ENCODE results near the gene CHRD.

CHRD gene

GRCh38 chr3:184334470-184335158 is 45.2 kb upstream of the CHRD start:
- no peak overlapping the region for H3K23ac ChIP-seq (ENCODE audit: low read length in 2 of 2)
- no peak overlapping the region for H2AK5ac ChIP-seq (ENCODE audit: low read length, severe bottlenecking)
- H4K8ac ChIP-seq (ENCODE audit: low read length), result no peak overlapping the region
- H3K4me1 ChIP-seq (ENCODE audit: control insufficient read depth, insufficient read depth, low read depth, low read length), result peaks cover 52% of the 10 kb centered on the region
- no peak overlapping the region for H3K4me3 ChIP-seq (ENCODE audit: insufficient read depth in 1 of 2, low read depth in 1 of 2, low read length in 2 of 2)
- H3K79me1 ChIP-seq (replicated peaks; ENCODE audit: low read length, poor library complexity, severe bottlenecking), result peaks cover 20% of the 10 kb centered on the region
- H2AFZ ChIP-seq (ENCODE audit: low read depth, low read length), result no peak overlapping the region
- H3K27ac ChIP-seq (ENCODE audit: low read length, poor library complexity, severe bottlenecking), result peak overlapping the region; percentile 78
- H3K18ac ChIP-seq (ENCODE audit: low read depth in 1 of 2, low read length in 2 of 2), result no peak overlapping the region
- no peak overlapping the region for H3K14ac ChIP-seq (ENCODE audit: low read length in 2 of 2)
- H3K27me3 ChIP-seq (ENCODE audit: control insufficient read depth in 1 of 2, insufficient read depth in 1 of 2, low read length in 2 of 2), result no peaks in the 10 kb centered on the region
- H3K9ac ChIP-seq (ENCODE audit: low read length), result peak overlapping the region; percentile 90
- peaks cover 46 to 58% of the 10 kb centered on the region in 2 experiments for H3K36me3 ChIP-seq (ENCODE audit: control insufficient read depth in 1 of 2, insufficient read depth in 2 of 2, low read depth in 1 of 2, low read length in 2 of 2)
- H3K9me3 ChIP-seq (ENCODE audit: control insufficient read depth, low read length), result no peaks in the 10 kb centered on the region
- H2BK12ac ChIP-seq (ENCODE audit: low read length in 2 of 2), result no peak overlapping the region
- no peak overlapping the region for H4K91ac ChIP-seq (ENCODE audit: low read length)
- 56% methylated on average over 11 of the region's 15 CpGs for WGBS
- no peak overlapping the region for H3K4me2 ChIP-seq (ENCODE audit: low read length, poor library complexity, severe bottlenecking)
- no peak overlapping the region for H2BK120ac ChIP-seq (ENCODE audit: low read depth, low read length)
- H3K4ac ChIP-seq (ENCODE audit: low read depth in 1 of 2, low read length in 2 of 2), result no peak overlapping the region
- DNase-seq, result peak; percentile 83
- no peak overlapping the region for H2BK15ac ChIP-seq (ENCODE audit: low read depth, poor library complexity, severe bottlenecking)
- H2BK5ac ChIP-seq (ENCODE audit: low read depth, low read length, poor library complexity, severe bottlenecking), result no peak overlapping the region

GRCh38 chr3:184335291-184335660 is 44.6 kb upstream of the CHRD start:
- 28% methylated on average over 2 of the region's 4 CpGs for WGBS
- no peak overlapping the region for H2BK5ac ChIP-seq (ENCODE audit: low read depth, low read length, poor library complexity, severe bottlenecking)
- no peaks in the 10 kb centered on the region for H3K9me3 ChIP-seq (ENCODE audit: control insufficient read depth, low read length)

GRCh38 chr3:184335661-184336546 is 44.0 kb upstream of the CHRD start:
- Histone ChIP-seq H2BK5ac (ENCODE audit: low read depth, low read length, poor library complexity, severe bottlenecking) (peak overlapping the region; percentile 90), H3K36me3 (ENCODE audit: control insufficient read depth in 1 of 2, insufficient read depth in 2 of 2, low read depth in 1 of 2, low read length in 2 of 2) (peaks cover 45 to 46% of the 10 kb centered on the region in 2 experiments), H4K91ac (ENCODE audit: low read length) (peak overlapping the region; percentile 89), H4K8ac (ENCODE audit: low read length) (peak overlapping the region; percentile 77), H3K4me1 (ENCODE audit: control insufficient read depth, insufficient read depth, low read depth, low read length) (peaks cover 52% of the 10 kb centered on the region), H2AFZ (ENCODE audit: low read depth, low read length) (no peak overlapping the region), H3K4ac (ENCODE audit: low read depth in 1 of 2, low read length in 2 of 2) (peak overlapping the region; percentile 54 to 71), H3K27me3 (ENCODE audit: control insufficient read depth in 1 of 2, insufficient read depth in 1 of 2, low read length in 2 of 2) (no peaks in the 10 kb centered on the region), H3K18ac (ENCODE audit: low read depth in 1 of 2, low read length in 2 of 2) (peak overlapping the region; percentile 52 to 96), H2AK5ac (ENCODE audit: low read length, severe bottlenecking) (peak overlapping the region; percentile 42), H2BK15ac (ENCODE audit: low read depth, poor library complexity, severe bottlenecking) (no peak overlapping the region), H2BK120ac (ENCODE audit: low read depth, low read length) (peak overlapping the region; percentile 8), H3K9ac (ENCODE audit: low read length) (peak overlapping the region; percentile 90), H3K4me2 (ENCODE audit: low read length, poor library complexity, severe bottlenecking) (peak overlapping the region; percentile 72), H2BK12ac (ENCODE audit: low read length in 2 of 2) (peak overlapping the region; percentile 31 to 76), H3K9me3 (ENCODE audit: control insufficient read depth, low read length) (no peaks in the 10 kb centered on the region), H3K4me3 (ENCODE audit: insufficient read depth in 1 of 2, low read depth in 1 of 2, low read length in 2 of 2) (peak overlapping the region; percentile 71 to 86), H3K23ac (ENCODE audit: low read length in 2 of 2) (peak overlapping the region in 1 of 2 experiments; percentile 70), H3K14ac (ENCODE audit: low read length in 2 of 2) (peak overlapping the region in 1 of 2 experiments; percentile 92), H3K27ac (ENCODE audit: low read length, poor library complexity, severe bottlenecking) (peak overlapping the region; percentile 78), H3K79me1 (replicated peaks; ENCODE audit: low read length, poor library complexity, severe bottlenecking) (peaks cover 23% of the 10 kb centered on the region)
- 3% methylated on average over 39 of the region's 77 CpGs for WGBS
- peak; percentile 81 for DNase-seq

More at GRCh38 chr3:184335291-184335660, 44.6 kb upstream of the CHRD start:
- DNase-seq, result no peak
- H3K4ac ChIP-seq (ENCODE audit: low read depth in 1 of 2, low read length in 2 of 2), result peak overlapping the region in 1 of 2 experiments; percentile 35
- H2AFZ ChIP-seq (ENCODE audit: low read depth, low read length), result no peak overlapping the region
- no peak overlapping the region for H2BK120ac ChIP-seq (ENCODE audit: low read depth, low read length)
- H3K36me3 ChIP-seq (ENCODE audit: control insufficient read depth in 1 of 2, insufficient read depth in 2 of 2, low read depth in 1 of 2, low read length in 2 of 2), result peaks cover 46 to 52% of the 10 kb centered on the region in 2 experiments
- no peaks in the 10 kb centered on the region for H3K27me3 ChIP-seq (ENCODE audit: control insufficient read depth in 1 of 2, insufficient read depth in 1 of 2, low read length in 2 of 2)
- no peak overlapping the region for H3K23ac ChIP-seq (ENCODE audit: low read length in 2 of 2)
- peak overlapping the region; percentile 78 for H3K27ac ChIP-seq (ENCODE audit: low read length, poor library complexity, severe bottlenecking)
- H4K8ac ChIP-seq (ENCODE audit: low read length), result no peak overlapping the region
- peak overlapping the region; percentile 72 for H3K4me2 ChIP-seq (ENCODE audit: low read length, poor library complexity, severe bottlenecking)
- H3K4me1 ChIP-seq (ENCODE audit: control insufficient read depth, insufficient read depth, low read depth, low read length), result peaks cover 52% of the 10 kb centered on the region
- peaks cover 22% of the 10 kb centered on the region for H3K79me1 ChIP-seq (replicated peaks; ENCODE audit: low read length, poor library complexity, severe bottlenecking)
- H4K91ac ChIP-seq (ENCODE audit: low read length), result no peak overlapping the region
- H2BK15ac ChIP-seq (ENCODE audit: low read depth, poor library complexity, severe bottlenecking), result no peak overlapping the region
- H3K9ac ChIP-seq (ENCODE audit: low read length), result peak overlapping the region; percentile 90
- H2BK12ac ChIP-seq (ENCODE audit: low read length in 2 of 2), result peak overlapping the region in 1 of 2 experiments; percentile 21
- H2AK5ac ChIP-seq (ENCODE audit: low read length, severe bottlenecking), result peak overlapping the region; percentile 3
- no peak overlapping the region for H3K14ac ChIP-seq (ENCODE audit: low read length in 2 of 2)
- peak overlapping the region in 1 of 2 experiments; percentile 71 for H3K18ac ChIP-seq (ENCODE audit: low read depth in 1 of 2, low read length in 2 of 2)
- peak overlapping the region in 1 of 2 experiments; percentile 86 for H3K4me3 ChIP-seq (ENCODE audit: insufficient read depth in 1 of 2, low read depth in 1 of 2, low read length in 2 of 2)

Measured in mesenchymal stem cell (in vitro differentiated cells and primary cell).